Endodermal cell (in vitro differentiated cells): ENCODE measurements around the gene ALOX5AP. TPM values are rescaled to one million over a fixed set of nuclear protein-coding genes. Genes with fewer than 3 reads are reported as not detected.

ENCODE experiments used
- DNase-seq: peaks from one replicate; pipeline ENCODE4 v3.0.0-alpha.2; 2017
- H3K27ac ChIP-seq: 2 replicates; pipeline ENCODE4 v1.5.1; 2013; ENCODE audit warnings: mild to moderate bottlenecking, low read depth, low read length, moderate library complexity
- H3K27me3 ChIP-seq: 2 replicates; pipeline ENCODE4 v1.6.1; 2013; ENCODE audit warnings: mild to moderate bottlenecking, low read length, moderate library complexity; ENCODE audit not compliant: insufficient read depth, control insufficient read depth, poor library complexity, severe bottlenecking
- H3K36me3 ChIP-seq: 2 replicates; pipeline ENCODE4 v1.7.0; 2013; ENCODE audit warnings: mild to moderate bottlenecking, low read length, moderate library complexity; ENCODE audit not compliant: control insufficient read depth, insufficient read depth
- H3K4me1 ChIP-seq: one replicate; pipeline ENCODE4 v1.7.0; 2013; ENCODE audit warnings: low read length; ENCODE audit not compliant: control insufficient read depth, insufficient read depth
- H3K4me3 ChIP-seq: 2 replicates; pipeline ENCODE4 v1.5.1; 2013; ENCODE audit warnings: mild to moderate bottlenecking, low read length, moderate library complexity
- H3K9ac ChIP-seq: 2 replicates; pipeline ENCODE4 v1.6.1; 2013; ENCODE audit warnings: mild to moderate bottlenecking, low read length, moderate library complexity; ENCODE audit not compliant: poor library complexity, severe bottlenecking; ENCODE audit errors: extremely low read depth
- H3K9me3 ChIP-seq: 2 replicates; pipeline ENCODE4 v1.6.1; 2013; ENCODE audit warnings: mild to moderate bottlenecking, low read length, moderate library complexity; ENCODE audit not compliant: control insufficient read depth
- H3K27ac Mint-ChIP-seq: 2 replicates; pipeline ENCODE4 v1.8.0; 2020; ENCODE audit warnings: mixed read lengths
- H3K27me3 Mint-ChIP-seq: 2 replicates; pipeline ENCODE4 v1.8.0; 2021; ENCODE audit warnings: mild to moderate bottlenecking, mixed read lengths; ENCODE audit not compliant: insufficient read depth
- H3K36me3 Mint-ChIP-seq: 2 replicates; pipeline ENCODE4 v1.8.0; 2020; ENCODE audit warnings: low read depth, mixed read lengths
- H3K4me1 Mint-ChIP-seq: 2 replicates; pipeline ENCODE4 v1.8.0; 2020; ENCODE audit warnings: mixed read lengths
- H3K4me3 Mint-ChIP-seq: 2 replicates; pipeline ENCODE4 v1.8.0; 2020; ENCODE audit warnings: mild to moderate bottlenecking, moderate library complexity, mixed read lengths
- H3K9me3 Mint-ChIP-seq: 2 replicates; pipeline ENCODE4 v1.8.0; 2020; ENCODE audit warnings: mild to moderate bottlenecking, mixed read lengths
- CTCF ChIP-seq: fragments of 200-600 bp; sonication (generic); conservative IDR thresholded peaks from 2 replicates; pipeline ENCODE4 v1.5.0; 2021; ENCODE audit warnings: antibody characterized with exemption, mild to moderate bottlenecking
- WGBS, 2 experiments: methylation state at CpG; one replicate each; pipeline versions ENCODE4 v1.1.5 to v1.1.7; 2013; ENCODE audit warnings: missing lambda C conversion rate in 2 of 2, mixed read lengths in 1 of 2; ENCODE audit not compliant: insufficient coverage in 1 of 2, insufficient read length in 1 of 2; 5-methylcytosine and 5-hydroxymethylcytosine counted together
- total RNA-seq, 2 donors: library from RNA; stranded (reverse); fragmentation: NEBNext Ultra II Directional in 1 of 2; extraction: Animal tissue kit (Norgen Biotek cat#: 25700) in 1 of 2; gene quantifications; 2 replicates in 1 of 2; 3 replicates in 1 of 2; pipeline ENCODE4 v1.2.1, GENCODE V29; 2021

The ALOX5AP gene
- total RNA-seq, 2 donors from 2014 or later, result not detected

- H3K4me3 Mint-ChIP-seq, result no peak overlapping the region
- peaks cover 19% of the 10 kb centered on the region for H3K4me1 Mint-ChIP-seq
- TF ChIP-seq CTCF, result no peak
- Histone ChIP-seq H3K27ac (no peak overlapping the region), H3K36me3 (no peaks in the 10 kb centered on the region), H3K27me3 (no peaks in the 10 kb centered on the region), H3K4me3 (no peak overlapping the region), H3K9me3 (no peaks in the 10 kb centered on the region), H3K9ac (no peak overlapping the region), H3K4me1 (peaks cover 24% of the 10 kb centered on the region)
- DNase-seq, result peak; percentile 69
- 41 to 55% methylated on average over 6 to 9 of the region's 9 CpGs for WGBS, 2 experiments
- H3K27me3 Mint-ChIP-seq, result peaks cover 13% of the 10 kb centered on the region
- H3K27ac Mint-ChIP-seq, result peak overlapping the region; percentile 56
- no peaks in the 10 kb centered on the region for H3K9me3 Mint-ChIP-seq
- H3K36me3 Mint-ChIP-seq, result no peaks in the 10 kb centered on the region
Observed at GRCh38 chr13:30757026-30757742, 21.8 kb downstream of the ALOX5AP start.

GRCh38 chr13:30759748-30760147, 24.4 kb downstream of the ALOX5AP start:
- Histone ChIP-seq H3K36me3 (no peaks in the 10 kb centered on the region), H3K9me3 (no peaks in the 10 kb centered on the region), H3K9ac (no peak overlapping the region), H3K27me3 (no peaks in the 10 kb centered on the region), H3K4me3 (no peak overlapping the region), H3K27ac (no peak overlapping the region), H3K4me1 (peaks cover 18% of the 10 kb centered on the region)
- Mint-ChIP-seq H3K4me3 (no peak overlapping the region), H3K9me3 (no peaks in the 10 kb centered on the region), H3K36me3 (no peaks in the 10 kb centered on the region), H3K27me3 (peaks cover 16% of the 10 kb centered on the region), H3K27ac (no peak overlapping the region), H3K4me1 (peaks cover 14% of the 10 kb centered on the region)
- no peak for TF ChIP-seq CTCF
- DNase-seq, result no peak
- 93% methylated on average over 3 of the region's 3 CpGs; no CpG with 5 or more reads in 1 of the 2 experiments for WGBS, 2 experiments

- Mint-ChIP-seq H3K4me1 (peaks cover 9% of the 10 kb centered on the region), H3K27ac (no peak overlapping the region), H3K36me3 (no peaks in the 10 kb centered on the region), H3K27me3 (peaks cover 16% of the 10 kb centered on the region), H3K9me3 (no peaks in the 10 kb centered on the region), H3K4me3 (no peak overlapping the region)
- H3K27ac ChIP-seq, result no peak overlapping the region
- H3K4me3 ChIP-seq, result no peak overlapping the region
- 93 to 100% methylated on average over 3 to 4 of the region's 4 CpGs for WGBS, 2 experiments
- no peak for DNase-seq
- no peak for TF ChIP-seq CTCF
- no peaks in the 10 kb centered on the region for H3K27me3 ChIP-seq
- H3K36me3 ChIP-seq, result no peaks in the 10 kb centered on the region
- no peaks in the 10 kb centered on the region for H3K9me3 ChIP-seq
- H3K4me1 ChIP-seq, result peaks cover 10% of the 10 kb centered on the region
- H3K9ac ChIP-seq, result no peak overlapping the region
Observed at GRCh38 chr13:30762643-30763042, 27.3 kb downstream of the ALOX5AP start.
